Measurements from ENCODE around the gene TMEM132C. TPM values are rescaled to one million over a fixed set of nuclear protein-coding genes. Genes with fewer than 3 reads are reported as not detected.

The TMEM132C gene
- total and polyA plus RNA-seq, 2 of the 8 experiments (the other 6 are each of a cell fraction or from before 2014, with no cell fraction given) = 0.23 to 0.76 TPM

- TF ChIP-seq ATF2 (IDR thresholded peaks at IDR 0.05; ENCODE audit: low read length) = no peak
- TF ChIP-seq RNF2 (IDR thresholded peaks at IDR 0.05; ENCODE audit: borderline replicate concordance, low read depth, low read length, missing control alignments, poor library complexity, severe bottlenecking) = peak; percentile 54
- TF ChIP-seq PHF8 (conservative IDR thresholded peaks at IDR 0.05; ENCODE audit: low read depth, low read length) = no peak
- no peak for TF ChIP-seq GABPA (IDR thresholded peaks at IDR 0.05; ENCODE audit: borderline replicate concordance, insufficient read depth, low read length)
- TF ChIP-seq BRCA1 (IDR thresholded peaks at IDR 0.05; ENCODE audit: low read depth, low read length) = no peak
Measured at GRCh38 chr12:128266541-128267130, 334 bp upstream of the TMEM132C start (continued).
